Right lobe of liver (tissue), 4 donors: ENCODE data around the gene LMTK2.

Source experiments
- POLR2A ChIP-seq: fragments of 450-650 bp; IDR thresholded peaks from one replicate; pipeline ENCODE4 v1.6.1; 2017; ENCODE audit warnings: antibody characterized with exemption, mild to moderate bottlenecking
- TF ChIP-seq, protein P1 (sequence below), 4 donors: fragments of 200-600 bp in 3 of 4; fragments of 450-650 bp in 1 of 4; IDR thresholded peaks; one replicate each; pipeline versions ENCODE4 v1.5.1 to v1.8.0; 2016 to 2022; ENCODE audit warnings: antibody characterized with exemption in 4 of 4, mild to moderate bottlenecking in 2 of 4
- donor health status: DM: no; HTN: no; CAD: no.
- donor health status: DM: no; HTN: no; CAD: no.
- donor health status: DM: no; HTN: yes; CAD: no.

GRCh38 chr7:98174334-98175259, 67.9 kb downstream of the LMTK2 start:
- TF ChIP-seq POLR2A, result no peak
- TF ChIP-seq, protein P1, sequence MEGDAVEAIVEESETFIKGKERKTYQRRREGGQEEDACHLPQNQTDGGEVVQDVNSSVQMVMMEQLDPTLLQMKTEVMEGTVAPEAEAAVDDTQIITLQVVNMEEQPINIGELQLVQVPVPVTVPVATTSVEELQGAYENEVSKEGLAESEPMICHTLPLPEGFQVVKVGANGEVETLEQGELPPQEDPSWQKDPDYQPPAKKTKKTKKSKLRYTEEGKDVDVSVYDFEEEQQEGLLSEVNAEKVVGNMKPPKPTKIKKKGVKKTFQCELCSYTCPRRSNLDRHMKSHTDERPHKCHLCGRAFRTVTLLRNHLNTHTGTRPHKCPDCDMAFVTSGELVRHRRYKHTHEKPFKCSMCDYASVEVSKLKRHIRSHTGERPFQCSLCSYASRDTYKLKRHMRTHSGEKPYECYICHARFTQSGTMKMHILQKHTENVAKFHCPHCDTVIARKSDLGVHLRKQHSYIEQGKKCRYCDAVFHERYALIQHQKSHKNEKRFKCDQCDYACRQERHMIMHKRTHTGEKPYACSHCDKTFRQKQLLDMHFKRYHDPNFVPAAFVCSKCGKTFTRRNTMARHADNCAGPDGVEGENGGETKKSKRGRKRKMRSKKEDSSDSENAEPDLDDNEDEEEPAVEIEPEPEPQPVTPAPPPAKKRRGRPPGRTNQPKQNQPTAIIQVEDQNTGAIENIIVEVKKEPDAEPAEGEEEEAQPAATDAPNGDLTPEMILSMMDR (IDR thresholded peaks at IDR 0.05), result no peak
